Measurements from ENCODE around the gene SAP130.

- TF ChIP-seq, protein P1, sequence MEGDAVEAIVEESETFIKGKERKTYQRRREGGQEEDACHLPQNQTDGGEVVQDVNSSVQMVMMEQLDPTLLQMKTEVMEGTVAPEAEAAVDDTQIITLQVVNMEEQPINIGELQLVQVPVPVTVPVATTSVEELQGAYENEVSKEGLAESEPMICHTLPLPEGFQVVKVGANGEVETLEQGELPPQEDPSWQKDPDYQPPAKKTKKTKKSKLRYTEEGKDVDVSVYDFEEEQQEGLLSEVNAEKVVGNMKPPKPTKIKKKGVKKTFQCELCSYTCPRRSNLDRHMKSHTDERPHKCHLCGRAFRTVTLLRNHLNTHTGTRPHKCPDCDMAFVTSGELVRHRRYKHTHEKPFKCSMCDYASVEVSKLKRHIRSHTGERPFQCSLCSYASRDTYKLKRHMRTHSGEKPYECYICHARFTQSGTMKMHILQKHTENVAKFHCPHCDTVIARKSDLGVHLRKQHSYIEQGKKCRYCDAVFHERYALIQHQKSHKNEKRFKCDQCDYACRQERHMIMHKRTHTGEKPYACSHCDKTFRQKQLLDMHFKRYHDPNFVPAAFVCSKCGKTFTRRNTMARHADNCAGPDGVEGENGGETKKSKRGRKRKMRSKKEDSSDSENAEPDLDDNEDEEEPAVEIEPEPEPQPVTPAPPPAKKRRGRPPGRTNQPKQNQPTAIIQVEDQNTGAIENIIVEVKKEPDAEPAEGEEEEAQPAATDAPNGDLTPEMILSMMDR (conservative IDR thresholded peaks at IDR 0.05), result no peak
- no peak for TF ChIP-seq ZFX (IDR thresholded peaks at IDR 0.05)
Observed at GRCh38 chr2:127991742-127992141, 36.1 kb downstream of the SAP130 start.

All from C4-2B (cell line).